ENCODE measurements around the gene PLD2. TPM values are rescaled to one million over a fixed set of nuclear protein-coding genes. Genes with fewer than 3 reads are reported as not detected.
"Not testable (repeated sequence)": the region's sequence is repeated elsewhere in the genome, so short reads cannot be mapped to it uniquely, and the experiment has no call there.

PLD2 gene
- total RNA-seq, 2 donors from 2014 or later: 23.3 to 35.0 TPM

DNA sequence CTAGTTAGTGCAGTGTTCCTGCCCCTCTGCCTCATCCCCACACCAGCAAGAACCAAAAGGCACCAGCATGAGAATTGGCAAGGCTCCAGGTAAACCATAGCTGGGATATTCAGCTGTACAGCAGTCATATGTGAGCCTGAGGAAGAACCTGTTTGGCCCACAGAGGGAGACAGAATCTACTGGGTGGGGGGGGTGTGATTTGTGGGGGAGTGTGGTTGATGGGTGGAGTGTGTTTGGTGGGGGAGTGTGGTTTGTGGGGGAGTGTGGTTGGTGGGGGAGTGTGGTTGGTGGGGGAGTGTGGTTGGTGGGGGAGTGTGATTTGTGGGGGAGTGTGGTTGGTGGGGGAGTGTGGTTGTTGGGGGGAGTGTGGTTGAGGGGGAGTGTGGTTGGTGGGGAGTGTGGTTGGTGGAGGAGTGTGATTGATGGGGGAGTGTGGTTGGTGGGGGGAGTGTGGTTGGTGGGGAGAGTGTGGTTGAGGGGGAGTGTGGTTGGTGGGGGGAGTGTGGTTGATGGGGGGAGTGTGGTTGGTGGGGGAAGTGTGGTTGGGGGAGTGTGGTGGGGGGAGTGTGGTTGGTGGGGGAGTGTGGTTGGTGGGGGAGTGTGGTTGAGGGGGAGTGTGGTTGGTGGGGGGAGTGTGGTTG, 45.7 kb downstream of the PLD2 start:
- H3K27me3 Mint-ChIP-seq: no peaks in the 10 kb centered on the region
- H3K4me3 Mint-ChIP-seq: no peak overlapping the region
- peaks cover 23% of the 10 kb centered on the region for H3K4me1 Mint-ChIP-seq
- peaks cover 4% of the 10 kb centered on the region for H3K9me3 Mint-ChIP-seq
- H3K27ac Mint-ChIP-seq: peak overlapping the region; percentile 72
- H3K36me3 Mint-ChIP-seq (ENCODE audit: low read depth): peaks cover 17% of the 10 kb centered on the region
- no peak for ATAC-seq (replicated peaks)

- no peak overlapping the region for H3K4me3 Mint-ChIP-seq
- peaks cover 17% of the 10 kb centered on the region for H3K36me3 Mint-ChIP-seq (ENCODE audit: low read depth)
- no peak overlapping the region for H3K27ac Mint-ChIP-seq
- peaks cover 24% of the 10 kb centered on the region for H3K4me1 Mint-ChIP-seq
- peaks cover 4% of the 10 kb centered on the region for H3K9me3 Mint-ChIP-seq
- ATAC-seq (replicated peaks): no peak
- H3K27me3 Mint-ChIP-seq: no peaks in the 10 kb centered on the region
These were observed 46.3 kb downstream of the PLD2 start for GRCh38 chr17:4853208-4853671.

GRCh38 chr17:4854111-4854681, 47.2 kb downstream of the PLD2 start:
- Mint-ChIP-seq H3K27me3 (no peaks in the 10 kb centered on the region), H3K4me3 (no peak overlapping the region), H3K4me1 (peaks cover 24% of the 10 kb centered on the region), H3K27ac (no peak overlapping the region), H3K36me3 (ENCODE audit: low read depth) (peaks cover 17% of the 10 kb centered on the region), H3K9me3 (peaks cover 4% of the 10 kb centered on the region)
- no peak for ATAC-seq (replicated peaks)

GRCh38 chr17:4856271-4856936, 49.5 kb downstream of the PLD2 start:
- Mint-ChIP-seq H3K27me3 (no peaks in the 10 kb centered on the region), H3K36me3 (ENCODE audit: low read depth) (peaks cover 25% of the 10 kb centered on the region), H3K4me1 (peaks cover 24% of the 10 kb centered on the region), H3K27ac (no peak overlapping the region), H3K4me3 (no peak overlapping the region), H3K9me3 (peaks cover 4% of the 10 kb centered on the region)
- ATAC-seq (replicated peaks): no peak

- no peak overlapping the region for H3K4me3 Mint-ChIP-seq
- H3K4me1 Mint-ChIP-seq: peaks cover 26% of the 10 kb centered on the region
- H3K27me3 Mint-ChIP-seq: no peaks in the 10 kb centered on the region
- peaks cover 4% of the 10 kb centered on the region for H3K9me3 Mint-ChIP-seq
- ATAC-seq (replicated peaks): no peak
- peak overlapping the region; percentile 33 for H3K27ac Mint-ChIP-seq
- peaks cover 28% of the 10 kb centered on the region for H3K36me3 Mint-ChIP-seq (ENCODE audit: low read depth)
These were observed 50.0 kb downstream of the PLD2 start for GRCh38 chr17:4856937-4857314.

DNA sequence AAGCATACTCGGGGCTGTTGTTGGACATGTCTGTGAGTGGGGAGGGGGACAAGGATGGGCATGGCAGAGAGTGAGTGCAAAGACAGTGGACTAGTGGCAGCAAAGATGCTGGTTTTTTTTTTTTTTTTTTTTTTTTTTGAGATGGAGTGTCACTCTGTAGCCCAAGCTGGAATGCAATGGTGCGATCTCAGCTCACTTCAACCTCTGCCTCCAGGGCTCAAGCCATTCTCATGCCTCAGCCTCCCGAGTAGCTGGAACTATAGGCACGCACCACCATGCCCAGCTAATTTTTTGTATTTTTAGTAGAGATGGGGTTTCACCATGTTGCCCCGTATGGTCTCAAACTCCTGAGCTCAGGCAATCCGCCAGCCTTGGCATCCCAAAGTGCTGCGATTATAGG, 50.4 kb downstream of the PLD2 start:
- H3K27ac Mint-ChIP-seq: peak overlapping the region; percentile 33
- peaks cover 29% of the 10 kb centered on the region for H3K36me3 Mint-ChIP-seq (ENCODE audit: low read depth)
- not testable (repeated sequence) for H3K27me3 Mint-ChIP-seq; H3K9me3 Mint-ChIP-seq; ATAC-seq (replicated peaks); H3K4me3 Mint-ChIP-seq
- peaks cover 24% of the 10 kb centered on the region for H3K4me1 Mint-ChIP-seq

- H3K27me3 Mint-ChIP-seq: no peaks in the 10 kb centered on the region
- H3K9me3 Mint-ChIP-seq: no peaks in the 10 kb centered on the region
- no peak for ATAC-seq (replicated peaks)
These were observed 51.3 kb downstream of the PLD2 start for GRCh38 chr17:4858068-4858881.

GRCh38 chr17:4858882-4859260, 51.9 kb downstream of the PLD2 start:
- H3K4me1 Mint-ChIP-seq: peaks cover 22% of the 10 kb centered on the region
- H3K4me3 Mint-ChIP-seq: no peak overlapping the region
- H3K27ac Mint-ChIP-seq: peak overlapping the region; percentile 30
- peaks cover 28% of the 10 kb centered on the region for H3K36me3 Mint-ChIP-seq (ENCODE audit: low read depth)
- peak; percentile 28 for ATAC-seq (replicated peaks)
- H3K9me3 Mint-ChIP-seq: no peaks in the 10 kb centered on the region
- no peaks in the 10 kb centered on the region for H3K27me3 Mint-ChIP-seq

More at GRCh38 chr17:4858068-4858881, 51.3 kb downstream of the PLD2 start:
- Mint-ChIP-seq H3K36me3 (ENCODE audit: low read depth) (peaks cover 29% of the 10 kb centered on the region), H3K27ac (no peak overlapping the region), H3K4me1 (peaks cover 22% of the 10 kb centered on the region), H3K4me3 (no peak overlapping the region)

GRCh38 chr17:4859816-4860625, 53.1 kb downstream of the PLD2 start:
- no peaks in the 10 kb centered on the region for H3K27me3 Mint-ChIP-seq

DNA sequence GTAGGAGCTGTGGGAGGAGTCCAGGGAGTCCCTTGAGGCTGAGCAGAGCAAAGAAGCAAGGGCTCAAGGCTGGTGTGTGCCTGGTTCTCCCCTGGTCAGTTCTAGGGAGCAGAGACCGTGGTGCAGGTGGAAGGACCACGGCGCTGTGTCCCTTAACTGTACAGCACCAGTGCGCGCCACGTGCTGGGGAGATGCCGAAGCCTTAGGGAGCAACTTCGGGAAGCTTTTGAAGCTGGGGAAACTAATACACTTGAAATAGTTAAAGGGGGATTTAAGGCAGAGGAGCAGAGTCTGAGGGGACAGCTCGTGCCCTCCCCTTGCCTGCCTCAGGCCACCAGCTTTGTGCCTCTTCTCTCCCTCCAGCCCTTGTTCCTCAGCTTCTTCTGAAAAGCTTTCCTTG, 53.7 kb downstream of the PLD2 start:
- Mint-ChIP-seq H3K27ac (no peak overlapping the region), H3K4me3 (no peak overlapping the region), H3K36me3 (ENCODE audit: low read depth) (peaks cover 18% of the 10 kb centered on the region), H3K9me3 (no peaks in the 10 kb centered on the region), H3K27me3 (no peaks in the 10 kb centered on the region), H3K4me1 (peaks cover 22% of the 10 kb centered on the region)
- ATAC-seq (replicated peaks): no peak

More at GRCh38 chr17:4859816-4860625, 53.1 kb downstream of the PLD2 start:
- Mint-ChIP-seq H3K9me3 (no peaks in the 10 kb centered on the region), H3K36me3 (ENCODE audit: low read depth) (peaks cover 18% of the 10 kb centered on the region), H3K4me1 (peaks cover 22% of the 10 kb centered on the region), H3K27ac (no peak overlapping the region), H3K4me3 (no peak overlapping the region)
- no peak for ATAC-seq (replicated peaks)

DNA sequence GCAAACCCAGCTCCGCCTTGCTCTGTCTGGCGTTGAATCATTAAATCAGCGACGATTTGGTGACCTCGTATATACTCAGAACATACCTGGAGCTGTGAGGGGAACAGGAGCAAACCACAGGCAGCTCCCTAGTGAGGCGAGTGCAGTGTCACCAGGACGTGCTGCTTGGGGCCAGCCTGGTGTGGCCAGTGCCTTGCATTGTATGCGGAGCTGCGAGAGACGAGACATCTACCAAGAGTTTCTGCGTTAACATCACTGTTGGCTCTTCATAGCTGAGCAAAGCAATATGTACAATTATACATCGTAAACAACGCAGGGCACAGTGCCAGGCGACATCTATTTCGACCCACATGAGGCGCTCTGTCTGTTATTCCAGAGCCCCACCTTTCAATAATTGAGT, 54.1 kb downstream of the PLD2 start:
- no peaks in the 10 kb centered on the region for H3K27me3 Mint-ChIP-seq
- peaks cover 18% of the 10 kb centered on the region for H3K36me3 Mint-ChIP-seq (ENCODE audit: low read depth)
- no peak for ATAC-seq (replicated peaks)
- H3K9me3 Mint-ChIP-seq: no peaks in the 10 kb centered on the region
- H3K4me3 Mint-ChIP-seq: no peak overlapping the region
- peaks cover 22% of the 10 kb centered on the region for H3K4me1 Mint-ChIP-seq
- H3K27ac Mint-ChIP-seq: no peak overlapping the region

GRCh38 chr17:4862720-4863119, 55.8 kb downstream of the PLD2 start:
- no peak overlapping the region for H3K4me3 Mint-ChIP-seq
- no peaks in the 10 kb centered on the region for H3K9me3 Mint-ChIP-seq
- peaks cover 12% of the 10 kb centered on the region for H3K36me3 Mint-ChIP-seq (ENCODE audit: low read depth)
- ATAC-seq (replicated peaks): no peak
- no peaks in the 10 kb centered on the region for H3K27me3 Mint-ChIP-seq
- H3K27ac Mint-ChIP-seq: no peak overlapping the region
- peaks cover 13% of the 10 kb centered on the region for H3K4me1 Mint-ChIP-seq

DNA sequence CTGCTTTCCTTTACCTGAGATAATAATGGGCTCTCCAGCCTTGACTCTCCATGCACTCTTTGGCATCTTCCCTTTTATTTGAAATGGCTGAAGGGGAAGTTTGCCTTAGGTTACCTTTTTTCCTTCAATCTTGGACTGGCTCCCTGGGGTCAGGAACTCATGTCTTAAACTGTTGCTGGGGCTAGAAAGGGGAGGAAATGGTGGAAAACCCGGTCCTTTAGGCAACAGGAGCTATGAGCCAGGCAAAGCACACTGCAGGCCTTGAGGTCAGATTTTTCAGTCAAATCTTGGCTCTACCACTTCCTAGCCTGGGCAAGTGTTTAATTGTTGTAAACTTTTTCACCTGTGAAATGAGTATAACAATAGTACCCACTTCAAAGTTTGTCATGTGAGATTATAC, 56.4 kb downstream of the PLD2 start:
- Mint-ChIP-seq H3K27ac (no peak overlapping the region), H3K36me3 (ENCODE audit: low read depth) (peaks cover 12% of the 10 kb centered on the region), H3K27me3 (no peaks in the 10 kb centered on the region), H3K4me3 (no peak overlapping the region), H3K9me3 (no peaks in the 10 kb centered on the region), H3K4me1 (peaks cover 10% of the 10 kb centered on the region)
- no peak for ATAC-seq (replicated peaks)

DNA sequence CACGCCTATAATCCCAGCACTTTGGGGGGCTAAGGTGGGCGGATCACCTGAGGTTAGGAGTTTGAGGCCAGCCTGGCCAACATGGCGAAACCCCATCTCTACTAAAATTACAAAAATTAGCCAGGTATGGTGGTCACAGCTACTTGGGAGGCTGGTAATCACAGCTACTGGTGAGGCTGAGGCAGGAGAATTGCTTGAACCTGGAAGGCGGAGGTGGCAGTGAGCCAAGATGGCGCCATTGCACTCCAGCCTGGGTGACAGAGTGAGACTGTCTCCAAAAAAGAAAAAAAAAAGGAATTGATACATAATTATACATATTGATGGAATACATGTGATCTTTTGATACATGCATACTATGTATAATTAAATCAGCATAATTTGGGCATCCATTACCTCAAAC, 60.6 kb downstream of the PLD2 start:
- not testable (repeated sequence) for H3K4me1 Mint-ChIP-seq, H3K9me3 Mint-ChIP-seq, H3K27me3 Mint-ChIP-seq

More for the DNA sequence above, 60.6 kb downstream of the PLD2 start:
- not testable (repeated sequence) for H3K27ac Mint-ChIP-seq; H3K4me3 Mint-ChIP-seq; ATAC-seq (replicated peaks)
- peaks cover 14% of the 10 kb centered on the region for H3K36me3 Mint-ChIP-seq (ENCODE audit: low read depth)

Measured in activated T-helper 17 cell treated with anti-CD3 and anti-CD28 coated beads, Interleukin-2, amount 50 U/mL, for 72 hours (primary cell).